ENCODE measurements around the gene NOS1. TPM values are rescaled to one million over a fixed set of nuclear protein-coding genes. Genes with fewer than 3 reads are reported as not detected.

The NOS1 gene
- total and polyA plus RNA-seq, 2 of the 8 experiments (the other 6 are each of a cell fraction or from before 2014, with no cell fraction given) = 1.5 to 2.0 TPM

DNA sequence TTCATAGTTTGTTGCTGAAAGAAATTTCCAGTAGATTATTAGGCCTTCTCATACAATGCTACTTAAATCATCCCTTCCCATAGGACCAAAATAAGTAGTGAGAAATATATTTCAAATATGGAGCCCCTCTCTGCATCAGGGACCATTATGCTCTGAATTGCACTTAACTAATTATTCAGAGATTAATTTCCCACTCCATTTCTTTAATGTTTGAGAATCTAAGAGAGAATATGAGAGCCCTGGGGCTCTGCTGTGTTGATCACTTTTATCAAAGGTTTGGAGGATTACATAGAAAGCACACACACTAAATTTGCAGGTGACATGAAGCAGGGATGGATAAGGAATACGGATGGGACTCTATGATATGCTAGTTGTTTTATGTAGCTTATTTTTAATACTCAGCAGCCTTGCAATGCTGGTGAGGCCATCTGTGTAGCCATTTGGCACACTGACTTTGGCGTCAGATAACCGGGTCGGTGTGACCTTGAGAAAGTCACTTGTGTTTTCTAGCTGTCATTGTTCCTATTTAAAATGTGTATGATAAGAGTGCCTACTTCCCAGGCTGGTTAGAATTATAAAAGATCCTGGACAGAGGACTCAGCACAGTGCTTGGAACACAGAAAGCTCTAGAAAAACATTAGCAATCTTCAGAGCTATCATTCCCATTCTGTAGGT is 121.2 kb downstream of the NOS1 start:
- Histone ChIP-seq H3K27ac (ENCODE audit: low read depth, low read length) (no peak overlapping the region), H3K23ac (ENCODE audit: insufficient read length) (no peak overlapping the region), H3K23me2 (ENCODE audit: low read depth, low read length) (peaks cover 11% of the 10 kb centered on the region), H2BK120ac (replicated peaks; ENCODE audit: low read depth, low read length) (no peak overlapping the region), H3K9me3 (ENCODE audit: insufficient read depth in 2 of 2, low read depth in 1 of 2, low read length in 1 of 2) (no peaks in the 10 kb centered on the region), H2AFZ (ENCODE audit: low read length) (no peak overlapping the region), H3K79me1 (ENCODE audit: low read depth, low read length) (no peaks in the 10 kb centered on the region), H3K27me3 (replicated peaks in 1 of 4; ENCODE audit: control insufficient read depth in 3 of 4, extremely low read depth in 1 of 4, insufficient read depth in 3 of 4, low read length in 3 of 4) (no peaks in the 10 kb centered on the region; a peak in 1 of 7 replicates), H3K56ac (replicated peaks; ENCODE audit: insufficient read length, low read depth, low read length) (no peak overlapping the region), H3K36me3 (ENCODE audit: control insufficient read depth in 2 of 4, insufficient read depth in 4 of 4, low read length in 3 of 4) (no peaks in the 10 kb centered on the region), H4K8ac (ENCODE audit: extremely low read depth, insufficient read depth, low read length) (no peak overlapping the region), H4K20me1 (replicated peaks in 1 of 2; ENCODE audit: control insufficient read depth in 1 of 2, insufficient read depth in 2 of 2, low read length in 2 of 2) (no peaks in the 10 kb centered on the region), H3K4me3 (ENCODE audit: extremely low read depth in 1 of 4, insufficient read depth in 2 of 4, low read depth in 3 of 4, low read length in 4 of 4) (no peak overlapping the region), H2BK15ac (ENCODE audit: low read length) (no peak overlapping the region), H3K18ac (ENCODE audit: extremely low read depth, low read length) (no peak overlapping the region), H3K79me2 (ENCODE audit: control insufficient read depth in 1 of 2, insufficient read depth in 2 of 2, low read length in 2 of 2) (no peaks in the 10 kb centered on the region), H4K5ac (ENCODE audit: insufficient read length, low read depth, low read length) (no peak overlapping the region), H2BK20ac (ENCODE audit: low read length) (no peak overlapping the region), H2BK5ac (ENCODE audit: low read depth, low read length) (no peak overlapping the region), H3K4me2 (ENCODE audit: insufficient read depth in 1 of 2, low read depth in 2 of 2, low read length in 2 of 2) (no peak overlapping the region), H3K4me1 (replicated peaks in 1 of 4; ENCODE audit: control insufficient read depth in 3 of 4, insufficient read depth in 4 of 4, low read length in 3 of 4) (peaks cover 6 to 9% (median 7%) of the 10 kb centered on the region in 4 experiments; a peak in 4 of 7 replicates), H2BK12ac (ENCODE audit: low read depth, low read length) (no peak overlapping the region), H3K9ac (replicated peaks in 1 of 4; ENCODE audit: extremely low read depth in 1 of 4, low read depth in 3 of 4, low read length in 3 of 4) (no peak overlapping the region), H3K4ac (replicated peaks; ENCODE audit: insufficient read length, low read depth, low read length) (no peak overlapping the region), H3K14ac (ENCODE audit: insufficient read length) (no peak overlapping the region), H2AK5ac (ENCODE audit: low read depth, low read length) (no peak overlapping the region), H4K91ac (replicated peaks; ENCODE audit: insufficient read length, low read length) (no peak overlapping the region)
- DNase-seq (ENCODE audit: low read depth in 1 of 2, low spot score in 2 of 2) (no peak), FAIRE-seq (no peak)
- WGBS, 2 experiments (ENCODE audit: extremely low coverage in 1 of 2, insufficient coverage in 1 of 2, insufficient read length in 1 of 2, insufficient replicate concordance in 2 of 2, low coverage in 1 of 2, low lambda C conversion rate in 2 of 2, missing lambda C conversion rate in 1 of 2) = 90% methylated on average over 4 of the region's 4 CpGs; no CpG with 5 or more reads in 1 of the 2 experiments
- POLR2A ChIA-PET (ENCODE audit: partially characterized antibody) = no interaction called here
- CTCF ChIA-PET (ENCODE audit: partially characterized antibody) = interaction anchor here (0.9 to 1.8 kb wide), 8 partner anchors 8 to 617 kb away, joined by 3 to 6 read pairs (median 4); no protein-coding TSS in a partner anchor
- no peak for TF ChIP-seq JUN (IDR thresholded peaks at IDR 0.05; ENCODE audit: low read depth, low read length)
- no peak for TF ChIP-seq SUZ12 (IDR thresholded peaks at IDR 0.05; ENCODE audit: low read length)
- no peak for TF ChIP-seq TCF12 (IDR thresholded peaks at IDR 0.05; ENCODE audit: low read depth, low read length)
- no peak for TF ChIP-seq ZNF274 (IDR thresholded peaks at IDR 0.05; ENCODE audit: borderline replicate concordance, extremely low read depth, low read length)
- no peak for TF ChIP-seq SIRT6 (IDR thresholded peaks at IDR 0.05; ENCODE audit: low read length)
- TF ChIP-seq BACH1 (IDR thresholded peaks at IDR 0.05; ENCODE audit: low read length) = no peak
- TF ChIP-seq TEAD4 (IDR thresholded peaks at IDR 0.05; ENCODE audit: low read depth, low read length) = no peak
- no peak for TF ChIP-seq NRF1 (IDR thresholded peaks at IDR 0.05; ENCODE audit: low read depth, low read length)
- no peak for TF ChIP-seq BRCA1 (IDR thresholded peaks at IDR 0.05; ENCODE audit: low read depth, low read length)
- no peak for TF ChIP-seq RNF2 (IDR thresholded peaks at IDR 0.05; ENCODE audit: borderline replicate concordance, low read depth, low read length, missing control alignments, poor library complexity, severe bottlenecking)
- TF ChIP-seq SP2 (IDR thresholded peaks at IDR 0.05; ENCODE audit: low read length) = no peak
- TF ChIP-seq TAF7 (optimal IDR thresholded peaks at IDR 0.05; ENCODE audit: borderline replicate concordance, low read depth, low read length) = no peak
- TF ChIP-seq SRF (IDR thresholded peaks at IDR 0.05; ENCODE audit: low read depth, low read length) = no peak
- no peak for TF ChIP-seq SIX5 (IDR thresholded peaks at IDR 0.05; ENCODE audit: low read depth, low read length)
- no peak for TF ChIP-seq CBX5 (IDR thresholded peaks at IDR 0.05; ENCODE audit: low read depth, low read length)

Measured in H1 (cell line).